Measurements from ENCODE around the gene CST7.

DNA sequence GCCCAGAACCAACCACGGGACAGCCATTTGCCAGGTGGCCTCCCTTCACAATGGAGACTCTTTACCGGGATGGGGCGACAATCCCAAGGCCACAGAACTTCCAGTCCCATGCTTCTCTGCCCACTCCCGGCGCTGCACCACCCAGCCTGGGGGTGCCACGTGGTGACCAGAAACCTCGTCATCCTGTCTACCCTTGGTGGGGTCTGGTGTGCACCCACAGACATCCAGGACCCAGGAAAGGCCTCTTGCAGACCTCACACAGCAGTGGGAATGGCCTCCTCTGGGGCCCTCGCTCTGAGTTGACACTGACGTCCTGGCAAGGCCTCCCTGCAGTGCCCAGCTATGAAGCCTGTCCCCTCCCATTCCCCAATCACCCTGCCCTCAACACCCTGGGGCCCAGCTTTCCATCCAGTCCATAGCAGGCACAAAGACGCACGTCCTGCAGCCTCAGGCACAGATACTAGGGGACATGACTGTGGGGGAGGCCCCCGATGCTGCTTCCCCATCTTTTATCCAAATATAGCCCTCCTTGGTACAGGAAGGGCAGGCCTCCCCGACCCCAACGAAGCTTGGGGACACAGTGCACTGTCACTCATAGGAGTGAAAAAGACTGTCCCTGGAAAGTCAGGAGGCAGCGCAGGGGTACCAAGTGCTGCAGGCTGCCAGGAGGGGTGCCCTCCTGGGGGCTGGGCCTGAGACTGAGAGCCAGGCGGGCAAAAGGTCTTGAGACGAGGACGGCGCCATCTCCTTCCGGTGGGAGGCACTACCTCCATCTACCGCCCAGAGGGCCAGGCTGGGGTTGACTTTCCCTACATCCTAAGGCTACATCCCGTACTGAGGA, 7.2 kb downstream of the CST7 start:
- no peak for TF ChIP-seq EP300 (conservative IDR thresholded peaks at IDR 0.05; ENCODE audit: poor library complexity, severe bottlenecking)
- TF ChIP-seq CTCF (IDR thresholded peaks at IDR 0.05; ENCODE audit: poor library complexity, severe bottlenecking) = no peak
- TF ChIP-seq EZH2 (IDR thresholded peaks at IDR 0.05; ENCODE audit: borderline replicate concordance, insufficient read depth, low read length, poor library complexity, severe bottlenecking) = no peak
- TF ChIP-seq RAD21 (conservative IDR thresholded peaks at IDR 0.05) = no peak
- TF ChIP-seq POLR2AphosphoS5 (IDR thresholded peaks at IDR 0.05) = no peak
- TF ChIP-seq, protein P1, sequence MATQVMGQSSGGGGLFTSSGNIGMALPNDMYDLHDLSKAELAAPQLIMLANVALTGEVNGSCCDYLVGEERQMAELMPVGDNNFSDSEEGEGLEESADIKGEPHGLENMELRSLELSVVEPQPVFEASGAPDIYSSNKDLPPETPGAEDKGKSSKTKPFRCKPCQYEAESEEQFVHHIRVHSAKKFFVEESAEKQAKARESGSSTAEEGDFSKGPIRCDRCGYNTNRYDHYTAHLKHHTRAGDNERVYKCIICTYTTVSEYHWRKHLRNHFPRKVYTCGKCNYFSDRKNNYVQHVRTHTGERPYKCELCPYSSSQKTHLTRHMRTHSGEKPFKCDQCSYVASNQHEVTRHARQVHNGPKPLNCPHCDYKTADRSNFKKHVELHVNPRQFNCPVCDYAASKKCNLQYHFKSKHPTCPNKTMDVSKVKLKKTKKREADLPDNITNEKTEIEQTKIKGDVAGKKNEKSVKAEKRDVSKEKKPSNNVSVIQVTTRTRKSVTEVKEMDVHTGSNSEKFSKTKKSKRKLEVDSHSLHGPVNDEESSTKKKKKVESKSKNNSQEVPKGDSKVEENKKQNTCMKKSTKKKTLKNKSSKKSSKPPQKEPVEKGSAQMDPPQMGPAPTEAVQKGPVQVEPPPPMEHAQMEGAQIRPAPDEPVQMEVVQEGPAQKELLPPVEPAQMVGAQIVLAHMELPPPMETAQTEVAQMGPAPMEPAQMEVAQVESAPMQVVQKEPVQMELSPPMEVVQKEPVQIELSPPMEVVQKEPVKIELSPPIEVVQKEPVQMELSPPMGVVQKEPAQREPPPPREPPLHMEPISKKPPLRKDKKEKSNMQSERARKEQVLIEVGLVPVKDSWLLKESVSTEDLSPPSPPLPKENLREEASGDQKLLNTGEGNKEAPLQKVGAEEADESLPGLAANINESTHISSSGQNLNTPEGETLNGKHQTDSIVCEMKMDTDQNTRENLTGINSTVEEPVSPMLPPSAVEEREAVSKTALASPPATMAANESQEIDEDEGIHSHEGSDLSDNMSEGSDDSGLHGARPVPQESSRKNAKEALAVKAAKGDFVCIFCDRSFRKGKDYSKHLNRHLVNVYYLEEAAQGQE (IDR thresholded peaks at IDR 0.05; ENCODE audit: borderline replicate concordance) = no peak
